Thyroid gland (tissue), 4 donors: Measurements from ENCODE around the gene GAMT.

Experiments used
- CTCF ChIP-seq, 6 experiments: fragments of 200-600 bp in 3 of 6; fragments of 450-650 bp in 3 of 6; sonication (generic) in 3 of 6; IDR thresholded peaks; one replicate each; pipeline ENCODE4 v1.5.1; 2016 to 2019; ENCODE audit warnings: antibody characterized with exemption in 6 of 6, mild to moderate bottlenecking in 2 of 6, inconsistent platforms in 1 of 6, moderate library complexity in 1 of 6
- POLR2A ChIP-seq, 2 donors: fragments of 450-650 bp; IDR thresholded peaks; one replicate each; pipeline ENCODE4 v1.6.1; 2017; ENCODE audit warnings: antibody characterized with exemption in 2 of 2, mild to moderate bottlenecking in 2 of 2, moderate library complexity in 1 of 2

DNA sequence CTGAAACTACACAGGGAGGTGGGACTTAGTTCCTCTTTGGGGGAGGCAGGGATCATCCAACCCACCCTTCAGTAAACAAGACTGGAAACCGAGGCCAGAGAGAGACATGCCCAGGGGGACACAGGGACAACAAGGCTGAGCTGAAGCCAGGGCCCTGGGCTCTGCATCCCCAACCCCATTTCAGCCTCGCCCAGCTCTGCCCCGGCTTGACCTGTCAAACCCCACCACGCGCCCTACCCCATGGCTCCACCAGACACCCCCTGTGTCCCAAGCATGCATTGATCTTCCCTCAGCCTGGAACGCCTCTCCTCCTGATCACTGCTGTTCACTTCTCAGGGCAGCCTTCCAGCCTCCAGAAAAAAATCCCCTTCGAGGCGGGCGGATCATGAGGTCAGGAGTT is 46.6 kb upstream of the GAMT start:
- TF ChIP-seq POLR2A (IDR thresholded peaks at IDR 0.05): no peak
- no peak for TF ChIP-seq CTCF (IDR thresholded peaks at IDR 0.05)
